GM06990 (cell line): ENCODE measurements around the gene HIF1A.

Experiments used
- DNase-seq: peaks from one replicate; pipeline ENCODE4 v3.0.0-alpha.2; 2011; ENCODE audit not compliant: insufficient read length; ENCODE audit errors: extremely low read depth
- H3K27me3 ChIP-seq: replicated peaks from 2 replicates; pipeline ENCODE4 v1.6.0; 2011; ENCODE audit warnings: low read length; ENCODE audit not compliant: control insufficient read depth, insufficient read depth
- H3K36me3 ChIP-seq: 2 replicates; pipeline ENCODE4 v1.5.1; 2011; ENCODE audit warnings: low read length; ENCODE audit not compliant: control insufficient read depth, insufficient read depth
- H3K4me3 ChIP-seq: replicated peaks from 2 replicates; pipeline ENCODE4 v1.5.1; 2011; ENCODE audit warnings: low read depth, mild to moderate bottlenecking, control low read depth, low read length
- CTCF ChIP-seq: IDR thresholded peaks from 2 replicates; pipeline ENCODE4 v1.5.1; 2011; ENCODE audit warnings: low read length, control low read depth, mild to moderate bottlenecking, inconsistent platforms; ENCODE audit not compliant: insufficient read depth, poor library complexity, severe bottlenecking

Gene HIF1A

GRCh38 chr14:61716956-61717355, 21.6 kb downstream of the HIF1A start:
- Histone ChIP-seq H3K27me3 (no peaks in the 10 kb centered on the region), H3K4me3 (no peak overlapping the region), H3K36me3 (peaks cover under 1% of the 10 kb centered on the region; the same call in 1 of the 2 replicates)
- DNase-seq = no peak
- TF ChIP-seq CTCF = no peak

- TF ChIP-seq CTCF = no peak
- peaks cover 2% of the 10 kb centered on the region; the same call in 1 of the 2 replicates for H3K36me3 ChIP-seq
- H3K4me3 ChIP-seq = no peak overlapping the region
- H3K27me3 ChIP-seq = no peaks in the 10 kb centered on the region
- DNase-seq = no peak
Observed at GRCh38 chr14:61718039-61718438, 22.7 kb downstream of the HIF1A start.

GRCh38 chr14:61719344-61720293, 24.3 kb downstream of the HIF1A start:
- Histone ChIP-seq H3K36me3 (peaks cover 5% of the 10 kb centered on the region), H3K4me3 (no peak overlapping the region), H3K27me3 (no peaks in the 10 kb centered on the region)
- TF ChIP-seq CTCF = no peak
- DNase-seq = no peak

GRCh38 chr14:61720294-61720661, 25.0 kb downstream of the HIF1A start:
- TF ChIP-seq CTCF = no peak
- peaks cover 7% of the 10 kb centered on the region for H3K36me3 ChIP-seq
- H3K4me3 ChIP-seq = no peak overlapping the region
- no peaks in the 10 kb centered on the region for H3K27me3 ChIP-seq
- DNase-seq = no peak

GRCh38 chr14:61720741-61721140, 25.4 kb downstream of the HIF1A start:
- TF ChIP-seq CTCF = no peak
- Histone ChIP-seq H3K4me3 (no peak overlapping the region), H3K36me3 (peaks cover 8% of the 10 kb centered on the region), H3K27me3 (no peaks in the 10 kb centered on the region)
- no peak for DNase-seq
